GM19238 (cell line): Measurements from ENCODE around the gene HMX1.

Experiments
- DNase-seq: peaks from one replicate; pipeline ENCODE4 v3.0.0; 2011; ENCODE audit warnings: low spot score; ENCODE audit not compliant: insufficient read length

HMX1 gene

GRCh38 chr4:8842614-8843013, 29.0 kb downstream of the HMX1 start:
- no peak for DNase-seq

GRCh38 chr4:8841678-8842268, 29.9 kb downstream of the HMX1 start:
- DNase-seq: no peak

- no peak for DNase-seq
Observed at GRCh38 chr4:8840816-8841455, 30.7 kb downstream of the HMX1 start.

- DNase-seq: no peak
Observed at GRCh38 chr4:8840006-8840793, 31.4 kb downstream of the HMX1 start.

GRCh38 chr4:8838961-8839431, 32.6 kb downstream of the HMX1 start:
- no peak for DNase-seq

GRCh38 chr4:8838296-8838960, 33.2 kb downstream of the HMX1 start:
- no peak for DNase-seq

- no peak for DNase-seq
Observed at GRCh38 chr4:8837181-8837841, 34.3 kb downstream of the HMX1 start.

GRCh38 chr4:8836664-8837171, 34.9 kb downstream of the HMX1 start:
- no peak for DNase-seq

GRCh38 chr4:8835521-8836365, 35.9 kb downstream of the HMX1 start:
- no peak for DNase-seq

- DNase-seq: no peak
Observed at GRCh38 chr4:8834681-8835220, 36.9 kb downstream of the HMX1 start.

GRCh38 chr4:8832113-8832915, 39.3 kb downstream of the HMX1 start:
- DNase-seq: no peak

- DNase-seq: no peak
Observed at GRCh38 chr4:8831221-8832112, 40.2 kb downstream of the HMX1 start.

- DNase-seq: no peak
Observed at GRCh38 chr4:8830611-8831200, 40.9 kb downstream of the HMX1 start.

- DNase-seq: no peak
Observed at GRCh38 chr4:8830056-8830455, 41.6 kb downstream of the HMX1 start.

- DNase-seq: no peak
Observed at GRCh38 chr4:8829584-8829983, 42.1 kb downstream of the HMX1 start.

- DNase-seq: no peak
Observed at GRCh38 chr4:8828869-8829268, 42.8 kb downstream of the HMX1 start.

GRCh38 chr4:8821151-8821950, 50.3 kb downstream of the HMX1 start:
- DNase-seq: no peak
